Natural killer cell (primary cell): ENCODE measurements around the gene LMNTD2. TPM values are rescaled to one million over a fixed set of nuclear protein-coding genes. Genes with fewer than 3 reads are reported as not detected.

Experiments used
- ATAC-seq, 3 donors: fragments of 150-1000 bp in 2 of 3; fragments of 200-7000 bp in 1 of 3; cut with Tn5 transposase; 1 replicate in 1 of 3; 2 replicates in 2 of 3; pipeline ENCODE4 v1.10.0; 2021; ENCODE audit warnings: mild to moderate bottlenecking in 2 of 3, moderate library complexity in 2 of 3
- DNase-seq, 2 donors: peaks; one replicate each; pipeline versions ENCODE4 v3.0.0 to v3.0.0-alpha.2; 2013 to 2021; ENCODE audit warnings: mixed read lengths in 1 of 2
- H3K27ac ChIP-seq: one replicate; pipeline ENCODE4 v1.5.1; 2013; ENCODE audit warnings: mild to moderate bottlenecking, low read length
- H3K27me3 ChIP-seq: one replicate; pipeline ENCODE4 v1.6.1; 2013; ENCODE audit warnings: low read length; ENCODE audit not compliant: control insufficient read depth, insufficient read depth
- H3K36me3 ChIP-seq: one replicate; pipeline ENCODE4 v1.6.1; 2013; ENCODE audit warnings: low read length; ENCODE audit not compliant: control insufficient read depth, insufficient read depth
- H3K4me1 ChIP-seq: one replicate; pipeline ENCODE4 v1.6.1; 2013; ENCODE audit warnings: low read length; ENCODE audit not compliant: control insufficient read depth, insufficient read depth
- H3K4me3 ChIP-seq: one replicate; pipeline ENCODE4 v1.5.1; 2013; ENCODE audit warnings: low read length
- H3K9me3 ChIP-seq: one replicate; pipeline ENCODE4 v1.6.1; 2013; ENCODE audit warnings: low read length; ENCODE audit not compliant: control insufficient read depth, insufficient read depth
- H3K27ac Mint-ChIP-seq, 2 donors: one replicate each; pipeline ENCODE4 v1.8.0; 2022; ENCODE audit warnings: mild to moderate bottlenecking in 2 of 2, mixed read lengths in 2 of 2, moderate library complexity in 1 of 2
- H3K27me3 Mint-ChIP-seq, 2 donors: one replicate each; pipeline ENCODE4 v1.8.0; 2022; ENCODE audit warnings: low read depth in 2 of 2, mixed read lengths in 2 of 2
- H3K36me3 Mint-ChIP-seq: one replicate; pipeline ENCODE4 v1.8.0; 2022; ENCODE audit warnings: mixed read lengths
- H3K4me1 Mint-ChIP-seq, 2 donors: one replicate each; pipeline ENCODE4 v1.8.0; 2022; ENCODE audit warnings: mixed read lengths in 2 of 2
- H3K4me3 Mint-ChIP-seq: one replicate; pipeline ENCODE4 v1.8.0; 2022; ENCODE audit warnings: mild to moderate bottlenecking, moderate library complexity, mixed read lengths
- H3K9me3 Mint-ChIP-seq, 2 donors: one replicate each; pipeline ENCODE4 v1.8.0; 2022; ENCODE audit warnings: mixed read lengths in 2 of 2
- CTCF ChIP-seq: fragments of 200-600 bp; IDR thresholded peaks from one replicate; pipeline ENCODE4 v1.8.0; 2022; ENCODE audit warnings: antibody characterized with exemption
- WGBS: methylation state at CpG from one replicate; pipeline ENCODE4 v1.1.7; 2013; ENCODE audit warnings: missing lambda C conversion rate; ENCODE audit not compliant: insufficient coverage; 5-methylcytosine and 5-hydroxymethylcytosine counted together
- intact Hi-C: fragments of 100-400 bp; cut with micrococcal nuclease; formaldehyde crosslinking; loops from one replicate; pipeline ENCODE4 v1.14.2; 2022
- total RNA-seq, 4 donors: library from RNA; stranded (reverse); fragments of 120-200 nt in 1 of 4; gene quantifications; one replicate each; pipeline versions ENCODE4 v1.2.3 to v1.2.4, GENCODE V29; 2013 to 2022

Gene LMNTD2
- total RNA-seq, 3 donors from 2014 or later (not counting 1 experiment from before 2014, with no cell fraction given), result 3.5 to 5.2 (median 5.0) TPM

DNA sequence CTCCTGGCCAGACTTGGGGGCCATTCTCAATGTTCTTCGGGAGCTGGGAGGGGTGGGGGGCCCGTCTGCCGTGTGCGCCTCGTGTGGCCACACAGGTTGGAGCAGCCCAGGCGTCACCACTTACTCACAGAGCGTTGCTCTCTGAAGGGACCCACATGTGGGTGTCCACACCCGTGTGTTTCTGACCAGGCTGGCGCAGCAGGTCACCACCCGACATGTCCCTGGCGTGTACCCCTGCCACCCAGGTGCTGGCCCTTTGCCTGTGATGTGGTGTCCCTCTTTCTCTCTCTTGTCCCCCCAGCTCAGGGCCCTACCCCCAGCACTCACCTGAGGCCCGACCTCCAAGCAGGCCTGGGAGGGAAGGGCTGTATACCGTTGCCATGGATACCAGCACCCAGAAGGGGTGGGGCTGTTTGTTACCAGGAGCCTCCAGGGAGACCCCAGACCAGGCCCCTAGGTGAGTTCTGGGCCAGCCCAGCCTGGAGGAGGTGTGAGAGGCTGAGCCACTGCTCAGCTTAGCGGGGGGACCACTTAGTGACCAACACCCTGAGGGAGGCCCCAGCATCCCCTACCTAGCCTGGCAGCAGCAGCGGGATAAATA lies 1.4 kb downstream of the LMNTD2 start:
- peak overlapping the region; percentile 40 for H3K4me3 Mint-ChIP-seq
- no peak overlapping the region for H3K27ac Mint-ChIP-seq
- H3K27me3 Mint-ChIP-seq, result peaks cover 0 to 2% of the 10 kb centered on the region in 2 donors
- 86% methylated on average over 15 of the region's 15 CpGs for WGBS
- DNase-seq (peak in 1 of 2 donors; percentile 48), ATAC-seq (no peak)
- no peaks in the 10 kb centered on the region for H3K9me3 ChIP-seq
- no peak overlapping the region for H3K4me3 ChIP-seq
- no peaks in the 10 kb centered on the region for H3K36me3 ChIP-seq
- peaks cover 5 to 18% of the 10 kb centered on the region in 2 donors for H3K4me1 Mint-ChIP-seq
- no peaks in the 10 kb centered on the region for H3K36me3 Mint-ChIP-seq
- H3K9me3 Mint-ChIP-seq, result no peaks in the 10 kb centered on the region
- no peak for TF ChIP-seq CTCF
- intact Hi-C loops, result no loop called here
- H3K27ac ChIP-seq, result no peak overlapping the region
- H3K4me1 ChIP-seq, result peaks cover 38% of the 10 kb centered on the region
- no peaks in the 10 kb centered on the region for H3K27me3 ChIP-seq

- no peak for ATAC-seq
- DNase-seq, result no peak
- Mint-ChIP-seq H3K9me3 (no peaks in the 10 kb centered on the region), H3K36me3 (no peaks in the 10 kb centered on the region), H3K27ac (no peak overlapping the region), H3K4me1 (peaks cover 5 to 18% of the 10 kb centered on the region in 2 donors), H3K27me3 (peaks cover 0 to 2% of the 10 kb centered on the region in 2 donors), H3K4me3 (no peak overlapping the region)
- no peak for TF ChIP-seq CTCF
- H3K27ac ChIP-seq, result no peak overlapping the region
- H3K36me3 ChIP-seq, result no peaks in the 10 kb centered on the region
- intact Hi-C loops, result no loop called here
- H3K4me1 ChIP-seq, result peaks cover 43% of the 10 kb centered on the region
- H3K4me3 ChIP-seq, result no peak overlapping the region
- H3K9me3 ChIP-seq, result no peaks in the 10 kb centered on the region
- 90% methylated on average over 20 of the region's 20 CpGs for WGBS
- H3K27me3 ChIP-seq, result no peaks in the 10 kb centered on the region
These were observed 2.0 kb downstream of the LMNTD2 start for GRCh38 chr11:558503-558902.

DNA sequence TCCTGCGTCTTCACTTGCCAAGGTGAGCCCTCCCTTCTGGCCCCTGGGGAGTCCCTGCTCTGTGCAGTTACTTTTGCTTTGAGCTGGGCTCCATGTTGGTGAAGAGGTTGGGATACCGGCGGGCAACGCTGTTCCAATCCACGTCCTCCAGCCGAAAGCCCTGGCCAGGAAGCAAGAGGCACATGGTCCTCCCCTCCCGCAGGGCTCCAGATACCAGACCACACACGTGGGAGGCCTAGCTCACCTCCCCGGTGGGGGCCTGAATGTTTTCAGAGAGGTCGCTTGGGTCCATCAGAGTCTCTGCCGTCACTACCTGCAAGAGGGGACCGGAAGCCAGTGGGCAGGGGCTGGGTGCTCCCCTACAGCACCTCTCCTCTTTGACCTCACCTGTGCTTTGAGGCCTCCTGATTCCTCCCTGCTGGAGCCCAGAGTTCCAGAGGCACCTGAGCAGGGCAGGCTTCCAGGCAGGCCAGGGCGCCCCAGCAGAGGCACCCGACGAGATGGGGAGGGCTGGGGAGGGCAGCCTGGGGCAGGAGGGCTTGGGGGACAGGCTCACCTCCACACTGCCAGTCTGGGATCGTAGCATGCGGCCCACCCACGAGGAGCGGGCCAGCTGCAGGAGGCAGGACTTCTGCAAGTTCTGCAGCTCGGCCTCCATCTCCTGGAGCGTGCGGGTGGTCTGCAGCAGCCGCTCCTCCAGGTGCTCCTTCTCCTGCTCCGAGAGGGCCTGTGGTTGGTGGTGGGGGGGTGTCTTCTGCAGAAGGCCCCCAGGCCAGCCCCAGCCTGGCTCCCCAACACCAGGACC lies 3.0 kb downstream of the LMNTD2 start:
- no peak overlapping the region for H3K27ac ChIP-seq
- no peaks in the 10 kb centered on the region for H3K9me3 ChIP-seq
- H3K4me1 ChIP-seq, result peaks cover 43% of the 10 kb centered on the region
- TF ChIP-seq CTCF, result no peak
- no peak for DNase-seq
- H3K27me3 Mint-ChIP-seq, result peaks cover 0 to 5% of the 10 kb centered on the region in 2 donors
- WGBS, result 88% methylated on average over 23 of the region's 24 CpGs
- peaks cover 5 to 18% of the 10 kb centered on the region in 2 donors for H3K4me1 Mint-ChIP-seq
- H3K4me3 Mint-ChIP-seq, result peak overlapping the region; percentile 13
- ATAC-seq, result no peak
- no peaks in the 10 kb centered on the region for H3K36me3 ChIP-seq
- no peaks in the 10 kb centered on the region for H3K36me3 Mint-ChIP-seq
- H3K27ac Mint-ChIP-seq, result no peak overlapping the region
- H3K4me3 ChIP-seq, result no peak overlapping the region
- intact Hi-C loops, result no loop called here
- no peaks in the 10 kb centered on the region for H3K27me3 ChIP-seq
- no peaks in the 10 kb centered on the region for H3K9me3 Mint-ChIP-seq
